Mesothelial cell of epicardium (in vitro differentiated cells): ENCODE results near the gene COMT. TPM values are rescaled to one million over a fixed set of nuclear protein-coding genes. Genes with fewer than 3 reads are reported as not detected.

Experiments
- DNase-seq, 2 experiments: peaks; one replicate each; pipeline ENCODE4 v3.0.0; 2021; ENCODE audit warnings: low spot score in 2 of 2; ENCODE audit not compliant: unreplicated experiment in 2 of 2
- H3K27ac Mint-ChIP-seq: 2 replicates; pipeline ENCODE4 v1.8.0; 2021; ENCODE audit warnings: mixed read lengths
- H3K27me3 Mint-ChIP-seq: 2 replicates; pipeline ENCODE4 v1.8.0; 2021; ENCODE audit warnings: low read depth, mixed read lengths
- H3K36me3 Mint-ChIP-seq: 2 replicates; pipeline ENCODE4 v1.8.0; 2021; ENCODE audit warnings: mixed read lengths
- H3K4me1 Mint-ChIP-seq: 2 replicates; pipeline ENCODE4 v1.8.0; 2021; ENCODE audit warnings: mixed read lengths
- H3K4me3 Mint-ChIP-seq: 2 replicates; pipeline ENCODE4 v1.8.0; 2021; ENCODE audit warnings: mild to moderate bottlenecking, moderate library complexity, mixed read lengths
- H3K9me3 Mint-ChIP-seq: 2 replicates; pipeline ENCODE4 v1.8.0; 2021; ENCODE audit warnings: mixed read lengths
- total RNA-seq: library from RNA; stranded (reverse); gene quantifications from 3 replicates; pipeline ENCODE4 v1.2.1, GENCODE V29; 2021
- TF ChIP-seq, protein P1 (sequence below): fragments of 200-600 bp; sonication (generic); IDR thresholded peaks from one replicate; pipeline ENCODE4 v1.5.0; 2021; ENCODE audit warnings: antibody characterized with exemption; ENCODE audit not compliant: unreplicated experiment

The COMT gene
- total RNA-seq, 1 donor from 2014 or later: 93.5 TPM

DNA sequence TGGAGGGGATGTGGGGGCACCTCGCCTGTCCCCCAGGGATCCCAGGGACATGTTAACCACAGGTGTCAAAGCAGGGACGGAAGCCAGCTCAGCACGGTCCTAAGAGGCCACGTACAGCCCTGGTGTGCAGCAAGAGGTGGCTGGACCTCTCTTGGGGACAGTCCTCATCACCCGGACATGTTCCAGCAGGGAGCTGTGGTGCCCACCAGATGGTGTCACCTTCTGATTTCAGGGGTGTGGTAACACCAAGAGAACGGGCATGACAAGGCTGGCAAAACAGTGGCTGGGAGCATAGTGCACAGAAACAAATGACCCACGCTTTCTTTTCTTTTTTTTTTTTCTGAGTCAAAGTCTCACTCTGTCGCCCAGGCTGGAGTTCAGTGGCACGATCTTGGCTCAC, 25.6 kb upstream of the COMT start:
- H3K27ac Mint-ChIP-seq: no peak overlapping the region
- peaks cover 11% of the 10 kb centered on the region for H3K9me3 Mint-ChIP-seq
- TF ChIP-seq, protein P1, sequence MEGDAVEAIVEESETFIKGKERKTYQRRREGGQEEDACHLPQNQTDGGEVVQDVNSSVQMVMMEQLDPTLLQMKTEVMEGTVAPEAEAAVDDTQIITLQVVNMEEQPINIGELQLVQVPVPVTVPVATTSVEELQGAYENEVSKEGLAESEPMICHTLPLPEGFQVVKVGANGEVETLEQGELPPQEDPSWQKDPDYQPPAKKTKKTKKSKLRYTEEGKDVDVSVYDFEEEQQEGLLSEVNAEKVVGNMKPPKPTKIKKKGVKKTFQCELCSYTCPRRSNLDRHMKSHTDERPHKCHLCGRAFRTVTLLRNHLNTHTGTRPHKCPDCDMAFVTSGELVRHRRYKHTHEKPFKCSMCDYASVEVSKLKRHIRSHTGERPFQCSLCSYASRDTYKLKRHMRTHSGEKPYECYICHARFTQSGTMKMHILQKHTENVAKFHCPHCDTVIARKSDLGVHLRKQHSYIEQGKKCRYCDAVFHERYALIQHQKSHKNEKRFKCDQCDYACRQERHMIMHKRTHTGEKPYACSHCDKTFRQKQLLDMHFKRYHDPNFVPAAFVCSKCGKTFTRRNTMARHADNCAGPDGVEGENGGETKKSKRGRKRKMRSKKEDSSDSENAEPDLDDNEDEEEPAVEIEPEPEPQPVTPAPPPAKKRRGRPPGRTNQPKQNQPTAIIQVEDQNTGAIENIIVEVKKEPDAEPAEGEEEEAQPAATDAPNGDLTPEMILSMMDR: no peak
- H3K4me3 Mint-ChIP-seq: no peak overlapping the region
- DNase-seq: no peak
- H3K27me3 Mint-ChIP-seq: no peaks in the 10 kb centered on the region
- H3K36me3 Mint-ChIP-seq: peaks cover 36% of the 10 kb centered on the region
- H3K4me1 Mint-ChIP-seq: no peaks in the 10 kb centered on the region

DNA sequence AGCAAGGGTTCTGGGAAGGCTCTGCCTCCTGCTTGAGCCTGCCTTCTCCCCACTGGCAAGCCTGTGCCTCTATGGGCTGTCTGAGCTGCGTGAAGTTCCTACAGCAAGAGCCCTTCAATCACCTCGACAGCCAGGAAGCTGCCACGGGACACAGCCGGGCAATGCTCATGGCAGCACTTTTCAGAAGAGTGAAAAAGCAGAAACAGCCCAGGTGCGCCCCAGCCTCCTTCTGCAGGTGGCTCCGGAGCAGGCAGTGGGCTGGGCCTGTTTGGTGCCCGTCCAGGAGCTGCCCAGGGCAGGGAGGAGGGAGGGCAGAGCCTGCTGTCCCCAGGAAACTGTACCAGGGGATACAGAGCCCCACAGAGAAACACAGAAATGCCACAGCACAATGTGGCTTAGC, 24.6 kb upstream of the COMT start:
- Mint-ChIP-seq H3K4me1 (no peaks in the 10 kb centered on the region), H3K36me3 (peaks cover 32% of the 10 kb centered on the region), H3K27ac (no peak overlapping the region), H3K4me3 (no peak overlapping the region), H3K27me3 (no peaks in the 10 kb centered on the region), H3K9me3 (peaks cover 11% of the 10 kb centered on the region)
- TF ChIP-seq, protein P1: no peak
- no peak for DNase-seq

DNA sequence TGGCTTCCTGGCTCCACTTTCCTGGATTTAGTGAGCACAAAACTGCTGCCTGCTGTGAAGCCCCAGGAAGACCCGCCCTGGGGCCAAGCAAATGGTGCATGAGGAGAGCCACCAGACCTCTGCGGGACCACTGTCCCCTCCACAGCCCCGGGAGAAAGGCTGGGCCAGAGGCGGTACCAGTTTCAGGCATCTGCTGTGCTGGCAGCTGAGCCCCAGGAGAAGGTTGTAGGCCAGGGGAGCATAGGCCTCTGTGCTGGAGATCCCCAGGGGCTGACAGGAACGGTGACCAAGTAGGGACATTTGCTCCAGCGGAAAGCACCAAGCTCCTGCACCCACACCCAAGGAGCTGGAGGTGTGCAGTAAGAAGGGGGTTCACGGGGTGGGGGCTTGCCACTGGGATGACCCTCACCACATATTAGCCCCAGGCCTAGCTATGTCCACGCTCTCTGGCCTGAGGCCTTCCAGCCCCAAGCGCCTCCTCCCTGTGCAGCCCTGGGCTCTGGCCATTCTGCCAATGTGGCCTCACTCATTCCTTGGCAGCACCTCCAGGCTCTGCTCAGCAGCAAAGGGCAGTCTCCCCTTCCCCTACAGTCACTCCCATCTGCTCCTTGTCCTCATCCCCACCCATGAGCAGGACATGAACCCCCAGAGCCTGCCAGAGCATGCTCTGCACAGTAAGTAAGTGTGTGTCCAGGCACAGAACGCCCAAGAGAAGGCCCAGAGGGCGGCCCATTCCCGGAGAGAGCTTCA, 24.0 kb upstream of the COMT start:
- no peak overlapping the region for H3K4me3 Mint-ChIP-seq
- H3K4me1 Mint-ChIP-seq: no peaks in the 10 kb centered on the region
- no peaks in the 10 kb centered on the region for H3K27me3 Mint-ChIP-seq
- TF ChIP-seq, protein P1: no peak
- no peak for DNase-seq
- peaks cover 30% of the 10 kb centered on the region for H3K36me3 Mint-ChIP-seq
- peaks cover 11% of the 10 kb centered on the region for H3K9me3 Mint-ChIP-seq
- no peak overlapping the region for H3K27ac Mint-ChIP-seq

GRCh38 chr22:19918332-19919106, 23.1 kb upstream of the COMT start:
- Mint-ChIP-seq H3K9me3 (peaks cover 10% of the 10 kb centered on the region), H3K4me3 (no peak overlapping the region), H3K4me1 (no peaks in the 10 kb centered on the region), H3K36me3 (peaks cover 25% of the 10 kb centered on the region), H3K27me3 (no peaks in the 10 kb centered on the region), H3K27ac (no peak overlapping the region)
- DNase-seq: no peak
- TF ChIP-seq, protein P1: no peak

DNA sequence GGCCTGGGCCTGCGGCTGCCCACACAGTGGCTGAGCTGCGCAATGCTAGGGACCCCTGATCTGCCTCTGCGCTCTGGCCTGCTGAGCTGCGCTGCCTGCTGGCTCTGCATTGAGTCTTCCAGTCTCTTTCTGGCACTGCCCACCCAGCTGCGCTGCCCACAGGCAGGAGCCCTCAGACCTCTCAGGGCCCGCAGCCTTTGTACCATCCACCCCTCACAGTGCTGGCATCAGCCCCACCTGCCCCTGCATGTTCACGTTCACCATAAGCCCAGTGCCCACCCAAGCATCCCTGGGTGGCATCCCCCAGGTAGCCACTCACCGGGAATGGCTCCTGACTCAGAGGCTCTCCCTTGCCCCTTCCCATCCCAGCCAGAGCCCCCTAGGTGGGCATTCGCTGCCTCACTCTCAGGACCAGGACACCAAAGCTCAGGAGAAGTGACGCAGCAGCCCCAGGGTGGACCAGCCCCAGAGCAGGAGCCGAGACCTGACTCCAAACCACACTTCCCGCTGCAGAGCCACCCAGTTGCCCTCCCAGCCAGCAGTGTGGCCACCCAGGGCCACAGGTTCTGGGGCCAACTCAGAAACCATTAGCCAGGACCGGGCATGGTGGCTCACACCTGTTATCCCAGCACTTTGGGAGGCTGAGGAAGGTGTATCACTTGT, 21.7 kb upstream of the COMT start:
- TF ChIP-seq, protein P1: no peak
- Mint-ChIP-seq H3K27ac (no peak overlapping the region), H3K36me3 (peaks cover 19% of the 10 kb centered on the region), H3K9me3 (no peaks in the 10 kb centered on the region), H3K4me3 (no peak overlapping the region), H3K4me1 (no peaks in the 10 kb centered on the region), H3K27me3 (no peaks in the 10 kb centered on the region)
- DNase-seq: no peak
